HG03095 (cell line): Measurements from ENCODE around the gene APBB2.

Experiments used
- ATAC-seq: cut with Tn5 transposase; IDR thresholded peaks from one replicate; pipeline ENCODE4 v1.9.1; 2021; ENCODE audit warnings: moderate library complexity; ENCODE audit not compliant: unreplicated experiment

Gene APBB2

DNA sequence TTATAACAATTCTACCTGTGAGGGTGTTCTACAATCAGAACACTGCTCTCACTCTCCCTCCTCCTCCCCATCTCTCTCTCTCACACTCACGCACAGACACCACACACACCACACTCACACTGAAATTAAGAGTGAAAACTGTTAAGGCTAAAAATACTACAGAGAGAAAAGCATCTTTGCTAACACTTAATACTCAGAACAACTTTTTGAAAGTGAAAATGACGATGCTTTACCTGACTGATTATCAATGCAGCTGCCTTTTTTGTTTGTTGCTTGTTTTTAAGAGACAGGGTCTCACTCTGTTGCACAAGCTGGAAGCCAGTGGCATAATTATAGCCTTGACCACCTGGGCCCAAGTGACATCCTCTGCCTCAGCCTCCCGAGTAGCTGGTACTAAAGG is 222.4 kb downstream of the APBB2 start:
- peak; percentile 66 for ATAC-seq

DNA sequence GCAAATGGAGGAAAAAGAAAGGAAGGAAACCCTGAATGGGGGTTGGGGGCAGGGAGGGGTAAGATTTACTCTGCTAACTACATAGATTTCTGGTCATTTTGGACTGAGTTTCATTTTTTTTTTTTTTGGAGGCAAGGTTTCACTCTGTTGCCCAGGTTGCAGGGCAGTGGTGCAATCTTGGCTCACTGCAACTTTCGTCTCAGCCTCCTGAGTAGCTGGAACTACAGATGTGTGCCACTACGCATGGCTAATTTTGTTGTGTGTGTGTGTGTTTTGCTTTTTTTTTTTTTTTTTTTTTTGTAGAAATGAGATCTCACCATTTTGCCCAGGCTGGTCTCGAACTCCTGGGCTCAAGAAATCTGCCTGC is 223.5 kb downstream of the APBB2 start:
- ATAC-seq = no peak

DNA sequence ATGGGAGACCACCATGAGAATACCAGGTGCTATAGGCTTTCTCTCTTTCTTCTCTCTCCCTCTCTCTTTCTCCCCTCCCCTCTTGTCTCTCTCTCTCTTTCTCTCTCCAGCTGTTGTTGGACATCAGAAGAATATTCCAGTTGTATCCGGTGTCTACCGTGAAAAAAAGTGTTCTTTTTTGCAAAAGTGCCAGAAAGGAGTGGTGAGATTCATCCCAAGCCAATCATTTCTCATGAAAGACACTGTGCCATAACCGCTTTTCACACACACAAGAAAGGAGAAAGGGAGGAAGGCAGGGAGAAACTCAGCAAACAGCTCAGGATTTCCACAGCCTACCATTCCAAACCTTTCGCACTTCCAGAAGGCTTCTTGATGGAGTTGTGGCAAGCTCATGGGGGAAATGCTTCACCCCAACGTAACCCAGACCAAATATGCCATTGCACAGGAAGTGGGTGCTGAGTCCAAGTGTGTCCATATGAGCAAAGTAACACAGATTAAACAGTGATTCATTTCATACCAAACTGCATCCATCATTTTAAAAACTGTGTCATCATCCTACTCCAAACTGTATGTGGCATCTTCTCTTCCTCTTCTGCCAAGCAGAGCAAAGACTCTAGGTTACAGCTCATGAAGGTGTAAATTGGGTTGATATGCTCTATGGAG is 224.0 kb downstream of the APBB2 start:
- ATAC-seq = no peak

DNA sequence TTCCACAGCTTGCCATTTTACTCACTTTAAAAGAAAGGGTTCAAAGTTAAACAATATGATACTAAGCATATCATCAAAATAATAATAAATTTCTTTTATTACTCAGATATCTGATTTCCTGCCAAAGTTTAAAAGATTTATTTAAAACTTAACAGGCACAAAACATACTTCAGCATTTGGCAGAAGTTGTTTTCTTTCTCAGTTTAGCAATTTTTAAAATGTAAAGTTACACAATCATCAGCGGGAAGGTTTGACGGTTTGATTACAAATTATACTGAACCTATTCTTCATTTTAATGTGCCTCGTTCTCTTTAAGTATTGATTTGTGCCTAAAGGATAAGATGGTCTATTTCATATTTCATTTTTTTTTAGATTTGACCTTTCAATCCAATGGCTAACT is 227.2 kb downstream of the APBB2 start:
- ATAC-seq = no peak

DNA sequence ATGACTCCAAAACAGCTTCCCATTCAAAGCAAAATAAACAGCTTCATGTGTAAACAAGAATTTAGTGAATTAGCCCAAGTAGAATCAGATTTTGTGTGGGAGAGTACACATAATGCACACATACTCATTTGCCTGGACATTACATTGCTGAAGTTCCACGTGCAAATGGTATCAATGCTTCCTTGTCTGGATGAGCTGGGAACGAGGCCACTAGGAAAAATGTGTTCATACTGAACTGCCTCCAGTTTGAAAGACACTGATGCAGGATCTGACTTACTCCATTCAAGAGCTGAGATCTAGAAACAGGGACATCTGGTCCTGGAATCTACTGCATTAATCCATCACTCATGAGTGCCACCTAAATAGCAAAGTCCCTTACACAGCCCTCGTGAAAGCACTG is 228.0 kb downstream of the APBB2 start:
- no peak for ATAC-seq

DNA sequence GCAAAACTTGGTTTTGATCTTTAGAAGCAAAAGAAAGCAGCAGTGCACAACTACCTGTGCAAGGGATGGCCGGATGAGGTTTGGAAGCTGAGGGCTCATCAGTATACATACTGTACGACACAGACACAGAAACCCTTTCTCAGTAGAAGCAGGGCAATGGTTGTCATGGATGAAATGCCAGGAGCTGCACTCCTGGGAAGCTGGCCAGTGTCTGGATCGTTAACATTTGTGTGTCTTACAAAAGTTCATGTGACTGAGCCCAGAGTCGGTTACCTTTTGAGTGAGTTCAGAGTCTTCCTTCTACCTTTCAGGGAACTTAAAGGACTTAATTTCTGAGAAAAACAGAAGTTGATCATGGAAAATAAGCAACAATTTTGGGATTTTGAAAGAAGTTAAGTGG is 230.3 kb downstream of the APBB2 start:
- no peak for ATAC-seq

DNA sequence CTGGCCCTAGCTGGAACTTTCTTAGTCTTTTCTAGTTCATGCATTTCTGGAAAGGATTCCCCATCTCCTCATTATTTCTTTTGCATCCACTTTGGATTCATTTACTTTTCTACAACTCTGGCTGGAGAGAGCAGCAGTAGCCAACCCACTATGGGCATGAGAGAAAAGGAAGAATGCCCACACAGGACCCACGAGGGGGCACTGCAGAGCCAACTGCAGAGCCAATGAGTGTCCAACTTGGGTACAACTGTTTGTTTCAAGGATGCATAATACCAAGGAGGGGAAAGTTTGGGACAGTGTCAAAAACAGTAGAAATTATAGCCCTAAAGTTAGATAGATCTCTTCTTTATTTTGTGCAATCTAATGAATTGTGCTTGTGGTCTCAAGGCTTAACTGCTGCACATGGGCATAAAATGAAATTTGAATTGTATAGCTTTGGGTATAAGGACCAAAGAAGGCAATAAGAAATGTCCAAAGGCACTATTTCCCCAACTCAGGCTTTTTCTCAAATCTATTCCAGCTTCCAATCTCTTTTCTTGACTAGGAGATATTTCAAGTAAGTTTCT is 233.9 kb downstream of the APBB2 start:
- no peak for ATAC-seq

DNA sequence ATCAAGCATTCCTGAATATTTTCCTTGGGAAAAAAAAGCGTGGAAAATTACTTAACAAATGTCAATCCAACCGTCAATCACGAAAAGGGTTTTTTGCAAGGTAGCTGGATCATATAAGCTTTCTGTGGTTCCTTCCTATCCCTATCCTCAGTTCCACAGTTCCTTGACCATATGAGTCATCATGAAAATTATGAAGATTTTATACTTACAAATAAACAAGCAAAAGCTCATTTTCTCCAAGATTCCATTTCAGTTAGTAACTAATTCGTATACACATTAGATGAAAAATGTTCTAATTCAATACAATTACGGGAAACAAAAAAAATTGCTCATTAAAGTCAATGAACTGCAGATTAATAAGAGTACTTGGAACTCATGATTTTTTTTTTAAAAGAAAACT is 235.8 kb downstream of the APBB2 start:
- ATAC-seq = no peak

DNA sequence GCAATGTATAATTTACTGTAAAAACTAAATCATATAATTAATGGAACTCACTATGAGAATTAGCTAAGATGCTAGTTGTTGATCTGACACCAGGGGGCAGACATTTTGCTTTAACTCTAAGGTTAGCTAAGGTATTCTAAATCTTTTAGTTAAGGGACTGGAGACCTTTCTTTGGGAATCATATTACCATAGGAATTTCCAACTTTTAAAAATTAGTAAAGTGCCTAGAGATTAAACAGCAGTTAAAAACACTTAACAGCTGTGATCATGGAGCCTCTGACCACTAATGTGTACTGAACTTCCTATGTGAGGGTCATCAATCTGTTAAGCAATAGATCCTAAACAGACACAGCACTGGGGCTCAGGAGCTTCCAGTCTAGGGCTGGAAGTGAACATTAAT is 238.0 kb downstream of the APBB2 start:
- no peak for ATAC-seq

DNA sequence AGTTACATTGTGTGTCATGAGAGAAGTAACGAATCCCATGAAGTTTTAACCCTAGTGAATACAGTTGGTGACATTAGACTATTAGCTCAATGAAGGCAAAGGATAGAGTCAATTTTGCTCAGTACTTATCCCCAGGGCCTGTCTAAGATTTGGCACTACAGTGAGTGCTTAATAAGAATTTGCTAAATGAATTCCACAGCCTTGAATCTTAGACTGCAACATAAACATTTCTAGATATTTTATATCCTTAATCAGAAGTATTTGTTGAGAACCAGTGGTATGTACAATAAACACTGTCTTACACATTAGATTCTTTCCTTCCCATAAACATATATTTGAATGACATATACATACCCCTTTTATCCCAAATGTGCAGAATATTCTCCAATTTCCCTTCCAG is 241.6 kb downstream of the APBB2 start:
- ATAC-seq = no peak

DNA sequence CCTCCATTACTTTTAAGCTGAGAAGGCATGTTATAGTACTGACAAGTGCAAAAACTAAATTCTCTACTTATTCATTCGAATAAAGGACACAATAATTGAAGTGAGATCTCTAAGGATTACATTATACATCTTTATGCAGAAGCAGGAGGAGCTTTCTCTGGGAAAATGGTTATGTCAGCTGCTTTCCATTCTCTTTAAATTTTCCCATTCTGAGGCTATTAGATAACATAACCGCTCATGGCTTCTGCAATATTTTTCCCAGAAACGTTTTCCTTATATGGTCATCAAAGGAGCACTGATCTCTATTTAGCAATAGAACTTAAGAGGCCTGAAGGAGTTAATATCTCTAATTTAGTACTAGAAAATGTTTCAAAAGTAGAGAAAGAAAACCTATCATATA is 243.0 kb downstream of the APBB2 start:
- ATAC-seq = no peak

DNA sequence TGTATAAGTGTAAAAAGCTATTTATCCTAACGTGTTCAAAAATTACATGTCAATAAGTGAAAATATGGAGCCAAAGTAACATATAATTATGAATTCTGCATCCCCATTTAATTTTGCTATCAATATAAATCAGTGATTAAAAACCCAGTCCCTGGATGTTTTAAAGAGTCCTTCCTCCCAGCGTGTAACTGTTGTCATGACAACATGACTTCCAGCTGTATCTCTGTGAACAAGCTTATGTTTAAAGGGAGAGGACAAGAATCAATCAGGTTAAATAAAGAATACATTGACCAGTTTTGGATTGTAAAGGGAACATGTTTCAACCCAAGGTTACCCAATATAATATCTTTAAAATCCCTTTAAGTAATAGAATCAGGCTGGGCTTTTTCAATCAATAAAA is 244.8 kb downstream of the APBB2 start:
- no peak for ATAC-seq

DNA sequence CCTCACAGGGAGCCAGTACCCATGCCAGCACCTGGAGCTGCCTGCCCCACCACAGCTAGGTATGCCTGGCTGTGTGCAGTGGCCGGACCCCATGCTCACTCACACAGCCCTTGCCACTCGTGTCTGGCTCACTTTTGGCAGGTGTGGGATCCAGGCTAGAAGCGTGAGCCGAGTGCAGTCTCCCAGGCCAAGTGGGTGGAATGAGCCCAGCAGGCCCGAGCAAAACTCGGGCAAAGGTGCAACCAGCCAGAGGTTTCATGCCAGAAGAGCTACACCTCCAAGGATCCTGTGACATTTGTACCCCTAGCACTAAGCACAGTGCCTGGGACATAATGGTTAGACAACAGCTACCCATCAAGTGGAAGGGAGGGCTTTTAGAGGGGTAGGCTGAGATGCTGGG is 246.8 kb downstream of the APBB2 start:
- no peak for ATAC-seq

DNA sequence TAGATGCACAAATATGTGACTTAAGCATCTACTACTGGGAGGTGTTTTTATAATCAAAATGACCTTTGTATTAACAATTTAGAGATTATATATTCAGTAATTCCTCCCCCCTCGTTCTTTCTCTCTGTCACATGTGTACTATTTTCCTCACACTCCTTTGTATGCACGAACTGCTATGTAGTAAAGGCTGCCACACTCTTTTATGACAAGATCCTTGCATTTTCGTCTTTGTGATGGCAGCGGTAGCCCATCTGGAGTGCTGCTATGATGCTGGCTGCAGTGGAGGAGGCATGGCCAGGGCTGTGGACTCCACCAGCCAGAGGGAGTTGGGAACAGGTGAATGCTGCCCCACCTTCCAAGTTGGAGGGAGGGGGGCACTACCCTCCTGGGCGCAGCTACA is 248.3 kb downstream of the APBB2 start:
- no peak for ATAC-seq

DNA sequence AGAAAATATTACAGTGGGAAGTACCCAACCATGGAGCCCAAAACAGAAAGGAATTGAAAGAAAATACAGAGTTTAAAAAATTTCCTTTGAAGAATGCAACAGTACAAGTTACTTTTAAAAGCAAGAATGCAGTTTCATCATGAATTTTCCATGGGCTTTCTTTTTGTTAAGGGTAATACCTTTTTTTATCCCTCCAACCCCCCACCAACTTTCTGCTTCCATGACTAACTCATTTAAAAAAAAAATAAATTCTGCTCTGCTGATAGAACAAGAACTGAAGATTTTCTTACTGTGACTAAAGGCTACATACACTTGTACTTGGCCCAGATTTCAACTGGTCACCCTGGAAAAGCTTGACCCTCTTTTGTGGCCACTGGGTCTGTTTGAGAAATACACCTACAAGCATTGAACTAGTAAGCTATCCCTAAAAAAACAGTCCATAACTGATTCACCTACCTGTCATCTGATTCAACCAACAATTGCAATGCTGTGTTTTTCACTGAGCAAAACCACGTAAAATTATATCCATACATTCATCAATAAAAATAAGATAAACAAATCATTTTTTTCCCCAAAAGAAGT is 250.4 kb downstream of the APBB2 start:
- no peak for ATAC-seq

DNA sequence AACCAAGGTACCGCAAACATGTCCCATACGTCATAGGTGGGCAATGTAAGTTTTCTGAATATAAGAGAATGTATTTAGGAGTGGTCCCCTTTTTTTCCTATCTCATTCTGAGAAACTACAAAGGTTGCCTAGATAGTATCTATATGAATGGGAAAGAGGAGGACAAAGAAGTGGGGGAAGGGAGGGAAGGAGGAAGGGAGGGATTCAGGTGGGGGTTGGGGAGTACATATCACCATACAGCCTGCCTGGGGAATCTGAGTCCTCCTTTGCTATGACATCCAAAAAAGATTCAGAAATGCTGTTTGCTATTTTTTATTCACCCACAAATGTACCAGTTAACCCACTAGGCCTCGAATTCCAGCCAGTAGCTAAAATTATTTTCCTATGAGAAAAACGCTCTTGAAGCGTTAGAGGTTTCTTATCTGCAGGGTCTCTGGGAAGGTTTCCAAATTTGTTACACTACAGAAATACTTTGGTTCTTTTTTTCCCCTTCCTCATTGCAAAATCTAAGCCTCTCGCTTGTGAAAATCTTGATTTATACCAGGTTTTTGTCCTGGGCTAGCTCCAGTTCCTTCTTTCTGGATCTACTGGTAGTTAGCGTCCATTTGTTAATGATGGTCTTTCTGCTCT is 251.7 kb downstream of the APBB2 start:
- no peak for ATAC-seq

DNA sequence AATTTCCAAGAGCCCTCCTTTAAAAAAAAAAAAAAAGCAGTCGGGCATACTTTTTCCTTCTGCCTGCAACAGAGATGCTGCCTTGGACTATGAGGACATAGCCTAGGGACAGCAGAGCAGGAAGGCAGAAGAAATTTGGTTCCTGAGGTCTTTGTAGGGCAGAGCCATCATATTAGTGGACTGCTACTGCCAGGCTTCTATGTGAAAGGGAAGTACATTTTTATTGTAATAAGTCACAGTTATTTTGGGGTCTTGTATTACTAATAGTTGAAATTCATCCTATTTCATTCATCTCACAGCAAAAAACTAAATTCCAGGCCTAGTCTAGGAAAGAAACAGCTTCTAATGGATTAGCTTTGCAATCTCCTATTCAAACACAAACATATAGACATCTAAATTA is 253.4 kb downstream of the APBB2 start:
- ATAC-seq = no peak

DNA sequence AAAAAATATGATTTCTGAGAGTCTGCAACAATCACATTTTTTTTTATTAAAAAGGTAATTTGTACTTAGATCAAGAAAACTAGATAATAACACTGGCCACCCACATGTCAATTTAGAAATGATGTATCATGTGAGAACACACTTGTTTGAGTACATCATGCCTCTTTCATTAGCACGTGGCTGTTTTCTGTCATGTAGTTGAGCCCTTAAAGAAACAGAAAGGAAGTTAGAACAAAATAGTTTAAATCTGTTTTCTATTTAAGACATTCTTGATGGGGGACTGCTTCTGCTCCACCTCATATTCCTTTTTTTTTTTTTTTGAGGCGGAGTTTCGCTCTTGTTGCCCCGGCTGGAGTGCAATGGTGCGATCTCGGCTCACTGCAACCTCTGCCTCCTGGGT is 257.1 kb downstream of the APBB2 start:
- ATAC-seq = no peak

DNA sequence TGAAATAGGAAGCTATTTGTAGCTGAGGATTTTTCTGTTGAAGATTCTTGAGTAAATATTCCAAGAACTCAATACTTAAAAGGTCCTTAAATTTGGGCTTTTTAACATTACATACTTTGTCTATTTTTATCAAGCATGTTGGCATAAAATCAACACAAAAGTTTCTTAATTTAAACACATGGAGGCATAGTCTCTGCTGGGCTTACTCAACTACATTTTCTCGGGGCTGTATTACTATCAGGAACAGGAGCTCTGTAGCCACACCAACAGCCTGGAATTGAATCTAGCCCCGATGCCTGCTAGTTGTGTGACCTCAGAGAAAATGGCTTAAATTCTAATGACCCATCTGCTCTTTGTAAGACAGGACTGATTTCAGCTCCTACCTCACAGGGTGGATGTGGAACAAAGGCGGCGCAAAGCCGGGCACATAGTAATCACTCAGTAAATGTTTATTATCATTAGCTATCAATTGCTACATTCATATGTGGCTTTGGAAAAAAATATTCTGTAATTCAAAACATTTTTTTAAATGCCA is 257.6 kb downstream of the APBB2 start:
- ATAC-seq = no peak

DNA sequence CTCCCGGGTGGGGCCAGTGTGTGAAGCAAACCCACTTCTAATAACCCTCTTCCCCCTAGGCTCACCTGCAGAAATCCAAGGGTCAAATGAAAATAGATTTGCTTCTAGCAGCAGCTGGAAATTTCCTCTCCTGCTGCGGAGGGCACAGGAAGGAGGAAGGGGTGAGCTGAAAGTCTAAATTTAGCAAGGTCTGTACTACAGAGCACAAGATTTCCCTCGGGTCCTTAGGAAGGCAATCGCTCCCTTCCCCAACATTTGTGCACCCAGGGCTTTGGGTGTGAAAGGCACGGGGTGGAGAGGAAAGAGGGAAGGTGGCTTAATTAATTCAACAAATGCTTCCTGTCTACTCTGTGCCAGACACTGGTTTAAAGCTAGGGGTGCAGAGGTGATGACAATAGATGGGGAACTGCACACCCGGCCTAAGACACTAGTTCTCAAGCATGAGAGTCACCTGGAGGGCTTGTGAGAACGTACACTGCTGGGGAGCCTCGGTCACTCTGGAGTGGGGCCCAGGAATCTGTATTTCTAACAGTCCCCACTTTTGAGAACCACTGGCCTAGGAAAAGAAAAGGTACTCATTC is 260.2 kb downstream of the APBB2 start:
- no peak for ATAC-seq

DNA sequence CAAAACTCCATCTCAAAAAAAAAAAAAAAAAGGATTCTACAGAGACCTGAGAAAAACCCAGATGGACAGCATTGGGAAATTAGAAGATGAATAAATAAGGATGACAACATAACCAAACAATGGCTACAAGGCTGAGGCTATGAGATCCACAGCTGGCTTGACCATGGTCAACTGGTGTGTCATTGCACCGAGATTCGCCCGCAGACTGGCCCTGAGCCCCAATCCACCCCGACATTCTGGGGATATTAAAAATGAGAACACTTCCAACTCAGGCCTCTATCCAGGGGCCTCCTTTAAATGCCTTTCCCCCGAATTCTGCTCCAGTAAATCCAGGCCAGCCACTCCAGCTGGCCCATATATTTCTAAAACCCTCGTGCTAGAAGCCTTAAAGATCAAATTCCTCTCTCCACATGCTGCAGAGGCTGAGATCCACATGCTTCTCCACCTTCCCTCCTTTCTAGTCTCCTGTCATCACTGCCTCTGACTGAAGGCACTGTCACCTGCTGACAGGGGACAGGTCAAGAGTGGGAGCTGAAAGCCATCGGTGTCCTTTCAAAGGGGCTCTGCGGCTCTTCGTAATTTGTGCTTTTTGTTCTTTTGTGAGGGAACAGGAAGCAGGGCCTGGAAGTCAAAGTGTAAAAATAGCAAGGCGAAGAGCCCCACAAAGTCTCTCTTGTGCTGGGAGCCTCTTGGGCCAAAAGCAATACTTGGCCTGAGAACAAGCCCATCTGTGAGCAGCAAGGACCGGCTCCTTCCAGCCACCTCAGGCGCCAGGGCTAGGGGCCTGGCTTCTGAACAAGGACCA is 260.9 kb downstream of the APBB2 start:
- no peak for ATAC-seq
